OCI-LY3 (cell line): Measurements from ENCODE around the gene SNX24.

Experiments
- H2AFZ ChIP-seq: fragments of 200-600, 300-600 bp; shearing (Covaris generic); 2 replicates; pipeline ENCODE4 v1.6.0; 2014; ENCODE audit warnings: antibody characterized with exemption, low read depth, low read length
- H3K27ac ChIP-seq: fragments of 200-600, 300-600 bp; sonication (generic); 2 replicates; pipeline ENCODE4 v1.5.1; 2014; ENCODE audit warnings: mild to moderate bottlenecking, low read length, moderate library complexity, mixed read lengths
- H3K27me3 ChIP-seq: fragments of 200-600, 300-600 bp; sonication (generic); 2 replicates; pipeline ENCODE4 v1.6.1; 2014; ENCODE audit warnings: low read depth, low read length, mixed read lengths
- H3K36me3 ChIP-seq: fragments of 200-600, 300-600 bp; sonication (generic); replicated peaks from 2 replicates; pipeline ENCODE3; 2014; ENCODE audit warnings: low read depth, low read length, mixed read lengths
- H3K4me1 ChIP-seq: fragments of 300-600, 200-600 bp; sonication (generic); 2 replicates; pipeline ENCODE4 v1.6.1; 2014; ENCODE audit warnings: low read length, mixed read lengths
- H3K4me2 ChIP-seq: fragments of 200-600, 300-600 bp; sonication (generic); 2 replicates; pipeline ENCODE4 v1.6.1; 2014; ENCODE audit warnings: low read length, mixed read lengths
- H3K4me3 ChIP-seq: fragments of 300-600, 200-600 bp; sonication (generic); 2 replicates; pipeline ENCODE4 v1.5.1; 2014; ENCODE audit warnings: antibody characterized with exemption, mild to moderate bottlenecking, low read length, moderate library complexity
- H3K79me2 ChIP-seq: fragments of 300-600, 200-600 bp; shearing (Covaris generic); 2 replicates; pipeline ENCODE4 v1.6.1; 2014; ENCODE audit warnings: mild to moderate bottlenecking, low read length, mixed read lengths
- H3K9ac ChIP-seq: fragments of 300-600, 200-600 bp; shearing (Covaris generic); 2 replicates; pipeline ENCODE4 v1.6.0; 2014; ENCODE audit warnings: mild to moderate bottlenecking, low read length, moderate library complexity
- H3K9me3 ChIP-seq: fragments of 200-600, 300-600 bp; shearing (Covaris generic); 2 replicates; pipeline ENCODE4 v1.6.1; 2014; ENCODE audit warnings: low read length, mixed read lengths; ENCODE audit not compliant: insufficient read depth
- H4K20me1 ChIP-seq: fragments of 200-600, 300-600 bp; sonication (generic); 2 replicates; pipeline ENCODE4 v1.6.1; 2016; ENCODE audit warnings: low read length, mixed read lengths; ENCODE audit not compliant: insufficient read depth
- CTCF ChIP-seq: fragments of 200-600, 300-600 bp; sonication (generic); IDR thresholded peaks from 2 replicates; pipeline ENCODE4 v1.5.1; 2014; ENCODE audit warnings: antibody characterized with exemption, low read length, low read depth
- EZH2phosphoT487 ChIP-seq: fragments of 200-600 bp; shearing (Covaris generic); IDR thresholded peaks from 2 replicates; pipeline ENCODE4 v1.6.1; 2018; ENCODE audit warnings: antibody characterized with exemption, mixed run types, low read depth

The SNX24 gene

GRCh38 chr5:122897283-122897602 is 51.8 kb downstream of the SNX24 start:
- no peaks in the 10 kb centered on the region for H3K4me1 ChIP-seq
- no peak overlapping the region for H3K9ac ChIP-seq
- TF ChIP-seq CTCF (no peak), EZH2phosphoT487 (no peak)
- no peaks in the 10 kb centered on the region for H4K20me1 ChIP-seq
- no peaks in the 10 kb centered on the region for H3K36me3 ChIP-seq
- H3K79me2 ChIP-seq = no peaks in the 10 kb centered on the region
- no peak overlapping the region for H3K4me3 ChIP-seq
- H2AFZ ChIP-seq = no peak overlapping the region
- H3K27ac ChIP-seq = no peak overlapping the region
- H3K4me2 ChIP-seq = no peak overlapping the region
- no peaks in the 10 kb centered on the region for H3K27me3 ChIP-seq
- no peaks in the 10 kb centered on the region for H3K9me3 ChIP-seq

- Histone ChIP-seq H3K36me3 (no peaks in the 10 kb centered on the region), H2AFZ (no peak overlapping the region)
Measured at GRCh38 chr5:122901346-122901745, 55.9 kb downstream of the SNX24 start.

GRCh38 chr5:122902263-122902662 is 56.9 kb downstream of the SNX24 start:
- no peaks in the 10 kb centered on the region for H3K79me2 ChIP-seq

More at GRCh38 chr5:122901346-122901745, 55.9 kb downstream of the SNX24 start:
- Histone ChIP-seq H3K79me2 (no peaks in the 10 kb centered on the region), H3K4me3 (no peak overlapping the region), H3K4me1 (no peaks in the 10 kb centered on the region), H3K27ac (no peak overlapping the region), H3K4me2 (no peak overlapping the region), H4K20me1 (no peaks in the 10 kb centered on the region), H3K27me3 (no peaks in the 10 kb centered on the region), H3K9me3 (no peaks in the 10 kb centered on the region), H3K9ac (no peak overlapping the region)
- no peak for TF ChIP-seq EZH2phosphoT487
- TF ChIP-seq CTCF = no peak

GRCh38 chr5:122906768-122907167 is 61.4 kb downstream of the SNX24 start:
- Histone ChIP-seq H3K9me3 (no peaks in the 10 kb centered on the region), H3K4me3 (no peak overlapping the region), H2AFZ (no peak overlapping the region), H4K20me1 (no peaks in the 10 kb centered on the region), H3K9ac (no peak overlapping the region), H3K4me2 (no peak overlapping the region), H3K36me3 (no peaks in the 10 kb centered on the region), H3K27me3 (no peaks in the 10 kb centered on the region), H3K4me1 (peaks cover 6% of the 10 kb centered on the region; the same call in 1 of the 2 replicates), H3K79me2 (no peaks in the 10 kb centered on the region), H3K27ac (no peak overlapping the region)
- TF ChIP-seq EZH2phosphoT487 = no peak
- no peak for TF ChIP-seq CTCF

More at GRCh38 chr5:122902263-122902662, 56.9 kb downstream of the SNX24 start:
- TF ChIP-seq EZH2phosphoT487 = no peak
- no peak for TF ChIP-seq CTCF
- Histone ChIP-seq H3K9ac (no peak overlapping the region), H4K20me1 (no peaks in the 10 kb centered on the region), H3K4me1 (no peaks in the 10 kb centered on the region), H3K4me2 (no peak overlapping the region), H3K4me3 (no peak overlapping the region), H3K9me3 (no peaks in the 10 kb centered on the region), H2AFZ (no peak overlapping the region), H3K27me3 (no peaks in the 10 kb centered on the region), H3K27ac (no peak overlapping the region), H3K36me3 (no peaks in the 10 kb centered on the region)
